HG02623 (cell line): ENCODE measurements around the gene PERM1.
"Not testable (repeated sequence)": the region's sequence is repeated elsewhere in the genome, so short reads cannot be mapped to it uniquely, and the experiment has no call there.

ENCODE experiments used
- ATAC-seq: cut with Tn5 transposase; IDR thresholded peaks from one replicate; pipeline ENCODE4 v1.9.1; 2021; ENCODE audit warnings: moderate library complexity; ENCODE audit not compliant: unreplicated experiment

The PERM1 gene

GRCh38 chr1:978835-979743, 2.8 kb downstream of the PERM1 start:
- ATAC-seq: no peak

DNA sequence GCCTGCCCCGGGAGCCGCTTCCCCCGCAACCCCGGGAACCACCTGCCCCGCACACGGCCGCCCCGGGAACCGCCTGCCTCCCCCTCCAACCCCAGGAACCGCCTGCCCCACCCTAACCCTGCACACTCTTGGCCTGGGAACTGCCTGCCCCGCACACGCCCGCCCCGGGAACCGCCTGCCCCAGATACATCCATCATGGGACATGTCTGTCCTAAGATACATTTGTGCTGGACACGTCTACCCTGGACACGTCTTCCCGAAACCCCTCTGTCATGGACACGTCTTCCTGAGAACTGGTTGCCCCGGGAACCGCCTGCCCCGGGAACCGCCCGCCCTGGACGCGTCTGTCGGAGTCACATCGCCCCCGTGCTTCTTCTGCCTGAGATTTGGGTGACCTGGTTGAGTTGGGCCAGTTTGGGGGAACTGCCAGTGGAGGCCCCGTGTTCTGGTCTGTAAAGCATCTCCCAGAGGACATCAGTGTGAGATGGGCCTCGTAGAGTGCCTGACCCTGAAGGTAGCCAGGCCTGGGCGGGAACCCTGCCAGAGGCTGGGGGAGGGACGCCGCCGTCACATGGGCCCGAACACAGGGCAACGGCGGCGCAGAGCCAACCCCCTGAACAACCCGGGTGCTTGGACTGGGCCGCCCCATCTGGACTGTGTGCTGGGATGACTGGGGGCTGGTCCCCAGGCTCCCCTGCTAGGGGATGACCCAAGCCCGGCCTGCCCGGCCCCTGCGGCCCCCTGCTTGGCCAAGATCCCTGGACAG, 3.6 kb downstream of the PERM1 start:
- no peak for ATAC-seq

DNA sequence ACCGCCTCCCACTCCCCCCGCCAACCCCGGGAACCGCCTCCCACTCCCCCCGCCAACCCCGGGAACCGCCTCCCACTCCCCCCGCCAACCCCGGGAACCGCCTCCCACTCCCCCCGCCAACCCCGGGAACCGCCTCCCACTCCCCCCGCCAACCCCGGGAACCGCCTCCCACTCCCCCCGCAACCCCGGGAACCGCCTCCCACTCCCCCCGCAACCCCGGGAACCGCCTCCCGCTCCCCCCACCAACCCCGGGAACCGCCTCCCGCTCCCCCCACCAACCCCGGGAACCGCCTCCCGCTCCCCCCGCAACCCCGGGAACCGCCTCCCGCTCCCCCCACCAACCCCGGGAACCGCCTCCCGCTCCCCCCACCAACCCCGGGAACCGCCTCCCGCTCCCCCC, 5.1 kb downstream of the PERM1 start:
- ATAC-seq: not testable (repeated sequence)

- ATAC-seq: no peak
Measured at GRCh38 chr1:975896-976683, 5.8 kb downstream of the PERM1 start.

DNA sequence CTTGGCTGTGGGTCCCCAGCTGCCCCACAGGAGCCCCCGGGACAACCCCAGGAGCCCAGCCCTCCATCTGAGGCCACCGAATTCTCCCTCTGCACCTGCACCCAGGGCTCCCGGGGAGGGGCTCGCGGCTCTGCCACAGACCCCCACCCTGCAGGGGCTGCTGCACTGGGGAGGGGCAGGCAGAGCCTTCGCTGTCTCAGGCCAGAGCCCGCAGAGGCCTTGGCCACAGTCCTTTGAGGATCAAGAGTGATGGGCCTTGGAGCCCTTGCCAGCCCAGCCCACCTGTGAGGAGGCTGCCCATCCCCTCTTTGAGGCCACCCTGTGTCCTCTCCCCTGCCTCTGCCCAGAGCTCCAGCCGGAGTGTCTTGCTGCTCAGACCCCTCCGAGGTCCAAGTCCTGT, 6.5 kb downstream of the PERM1 start:
- no peak for ATAC-seq

GRCh38 chr1:974687-975328, 7.1 kb downstream of the PERM1 start:
- no peak for ATAC-seq

DNA sequence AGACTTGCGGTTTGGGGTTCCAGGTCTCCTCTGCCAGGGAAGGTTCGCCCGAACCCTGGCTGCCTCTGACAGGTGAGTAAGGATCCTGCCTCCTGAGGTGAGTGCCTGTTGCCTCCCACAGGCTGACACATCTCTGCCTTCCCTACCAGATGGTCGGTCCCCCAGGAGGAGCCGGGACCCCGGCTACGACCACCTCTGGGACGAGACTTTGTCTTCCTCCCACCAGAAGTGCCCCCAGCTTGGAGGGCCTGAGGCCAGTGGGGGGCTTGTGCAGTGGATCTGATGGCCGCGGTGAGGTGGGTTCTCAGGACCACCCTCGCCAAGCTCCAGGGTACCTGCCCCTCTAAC, 7.6 kb downstream of the PERM1 start:
- no peak for ATAC-seq

GRCh38 chr1:973459-974292, 8.2 kb downstream of the PERM1 start:
- no peak for ATAC-seq

DNA sequence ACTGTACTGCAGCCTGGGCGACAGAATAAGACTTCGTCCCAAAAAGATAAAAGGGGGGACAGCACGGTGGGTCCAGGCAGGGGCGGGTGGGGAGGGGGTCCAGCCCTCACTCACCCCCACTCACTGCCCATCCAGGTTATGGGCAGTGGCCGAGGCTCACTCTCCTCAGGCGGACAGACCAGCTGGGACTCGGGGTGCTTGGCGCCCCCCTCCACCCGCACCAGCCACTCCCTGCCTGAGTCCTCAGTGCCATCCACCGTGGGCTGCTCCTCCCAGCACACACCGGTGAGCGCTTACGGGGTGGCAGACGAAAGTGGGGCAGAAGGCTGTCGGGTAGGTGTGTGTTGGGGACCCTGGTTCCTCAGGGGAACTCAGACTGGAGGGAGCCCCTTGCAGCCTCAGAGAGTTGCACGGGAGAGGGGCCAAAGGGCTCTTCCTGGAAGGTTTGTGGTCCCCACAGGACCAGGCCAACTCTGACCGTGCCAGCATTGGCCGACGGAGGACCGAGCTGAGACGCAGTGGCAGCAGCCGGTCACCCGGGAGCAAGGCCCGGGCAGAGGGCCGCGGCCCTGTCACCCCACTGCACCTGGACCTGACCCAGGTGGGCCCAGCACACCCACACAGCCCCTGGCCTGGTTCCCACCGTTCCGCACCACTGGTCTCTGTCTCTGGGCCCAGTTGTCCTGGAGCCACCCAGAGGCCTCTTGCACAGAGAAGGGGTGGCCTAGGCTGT, 9.0 kb downstream of the PERM1 start:
- ATAC-seq: no peak

DNA sequence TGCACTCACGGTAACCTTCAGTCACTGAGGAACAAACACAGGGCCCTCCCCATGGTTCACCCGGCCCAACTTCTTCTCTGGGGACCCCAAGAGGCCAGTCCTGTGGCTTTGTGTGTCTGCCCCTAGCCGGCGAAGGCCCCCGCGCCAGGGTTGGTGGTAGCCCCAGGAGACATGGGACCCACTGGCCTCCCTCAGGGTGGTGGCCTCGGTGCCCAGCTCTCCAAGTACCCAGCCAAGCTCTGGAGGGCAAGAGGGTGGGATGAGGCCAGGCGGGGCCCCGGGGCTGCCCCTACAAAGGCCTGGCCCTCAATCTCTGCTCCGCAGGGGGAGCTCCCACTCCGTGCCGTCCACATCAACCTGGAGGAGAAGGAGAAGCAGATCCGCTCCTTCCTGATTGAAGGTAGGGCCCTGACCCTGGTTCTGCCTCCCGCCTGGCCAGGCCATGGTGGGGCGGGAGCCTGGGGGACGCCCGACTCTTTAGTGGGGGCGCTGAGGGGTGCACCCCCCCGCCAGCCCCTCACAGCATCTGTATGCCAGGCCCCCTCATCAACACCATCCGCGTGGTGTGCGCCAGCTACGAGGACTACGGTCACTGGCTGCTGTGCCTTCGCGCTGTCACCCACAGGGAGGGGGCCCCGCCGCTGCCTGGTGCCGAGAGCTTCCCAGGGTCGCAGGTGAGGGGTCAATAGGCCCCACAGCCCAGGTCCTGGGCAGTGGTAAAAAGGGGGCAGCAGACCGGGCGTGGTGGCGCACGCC, 10.0 kb downstream of the PERM1 start:
- ATAC-seq: no peak

DNA sequence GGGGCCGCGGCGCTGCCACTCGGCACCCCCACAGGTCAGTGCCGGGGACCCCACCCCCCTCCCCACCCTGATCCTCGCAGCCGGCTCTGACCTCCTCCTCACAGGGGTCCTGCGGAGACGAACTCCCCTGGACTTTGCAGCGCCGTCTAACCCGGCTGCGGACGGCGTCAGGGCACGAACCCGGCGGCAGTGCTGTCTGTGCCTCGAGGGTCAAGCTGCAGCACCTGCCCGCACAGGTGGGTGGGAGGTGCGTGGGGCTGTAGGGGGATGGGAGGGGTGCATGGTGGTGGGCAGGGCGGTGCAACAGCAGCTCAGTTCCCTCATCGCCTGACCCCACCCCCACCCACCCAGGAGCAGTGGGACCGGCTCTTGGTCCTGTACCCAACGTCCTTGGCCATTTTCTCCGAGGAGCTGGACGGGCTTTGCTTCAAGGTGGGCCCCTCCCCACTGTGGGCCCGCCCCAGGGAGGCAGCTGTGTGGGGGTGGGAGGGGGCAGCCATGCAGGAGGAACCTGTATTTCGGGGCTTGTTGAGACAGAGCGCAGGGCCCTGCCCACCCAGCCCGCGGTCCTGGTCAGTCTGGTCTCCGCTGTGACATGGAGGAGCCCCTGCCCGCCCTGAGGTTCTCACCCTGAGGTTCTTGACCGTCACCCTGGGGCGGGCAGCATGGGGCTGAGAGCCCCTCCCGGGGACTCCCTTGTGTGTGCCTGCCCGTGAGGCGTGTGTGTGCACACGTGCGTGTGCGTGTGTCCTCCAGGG, 10.7 kb downstream of the PERM1 start:
- no peak for ATAC-seq

DNA sequence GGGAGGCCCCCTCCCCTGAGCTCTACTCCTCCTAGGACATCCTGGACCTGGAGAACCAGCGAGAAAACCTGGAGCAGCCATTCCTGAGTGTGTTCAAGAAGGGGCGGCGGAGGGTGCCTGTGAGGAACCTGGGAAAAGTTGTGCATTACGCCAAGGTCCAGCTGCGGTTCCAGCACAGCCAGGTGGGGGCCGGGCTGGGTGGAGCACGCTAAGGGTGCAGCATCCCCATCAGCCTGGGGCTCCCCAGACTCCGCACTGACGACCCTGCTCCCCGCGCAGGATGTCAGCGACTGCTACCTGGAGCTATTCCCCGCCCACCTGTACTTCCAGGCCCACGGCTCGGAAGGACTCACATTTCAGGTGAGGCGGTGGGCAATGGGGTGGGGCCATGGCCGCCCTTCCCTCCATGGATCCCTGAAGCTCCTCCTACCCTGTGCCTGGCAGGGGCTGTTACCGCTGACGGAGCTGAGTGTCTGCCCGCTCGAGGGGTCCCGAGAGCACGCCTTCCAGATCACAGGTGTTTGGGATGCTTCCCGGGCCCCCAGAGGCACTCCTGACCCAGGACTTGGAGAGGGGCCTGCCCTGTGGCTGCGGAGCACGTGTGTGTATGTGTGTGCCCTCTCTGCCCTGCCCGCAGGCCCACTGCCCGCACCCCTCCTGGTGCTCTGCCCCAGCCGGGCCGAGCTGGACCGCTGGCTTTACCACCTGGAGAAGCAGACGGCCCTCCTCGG, 11.5 kb downstream of the PERM1 start:
- no peak for ATAC-seq

DNA sequence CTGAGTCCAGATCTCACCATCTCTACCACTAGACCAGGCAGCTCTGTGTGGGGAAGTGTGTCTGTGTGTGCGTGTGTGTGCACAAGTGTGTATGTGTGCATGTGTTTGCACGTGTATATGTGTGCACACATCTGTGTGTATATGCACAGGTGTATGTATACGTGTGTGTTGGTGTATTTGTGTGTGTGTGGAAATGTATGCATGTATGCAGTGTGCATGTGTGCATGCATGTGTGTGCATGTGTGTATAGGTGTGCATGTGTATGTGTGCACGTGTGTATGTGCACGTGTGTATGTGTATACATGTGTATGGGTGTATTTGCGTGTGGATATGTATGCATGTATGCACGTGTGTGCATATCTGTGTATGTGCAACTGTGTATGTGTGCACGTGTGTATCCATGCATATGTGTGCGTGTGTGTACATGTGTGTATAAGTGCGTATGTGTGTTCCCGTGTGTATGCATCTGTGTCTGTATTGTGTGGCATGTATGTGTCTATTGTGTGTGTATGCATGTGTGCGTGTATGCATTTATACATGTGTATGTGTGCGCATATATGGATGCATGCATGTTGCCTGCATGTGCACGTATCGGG, 12.5 kb downstream of the PERM1 start:
- no peak for ATAC-seq

GRCh38 chr1:967466-968343, 14.2 kb downstream of the PERM1 start:
- ATAC-seq: no peak

DNA sequence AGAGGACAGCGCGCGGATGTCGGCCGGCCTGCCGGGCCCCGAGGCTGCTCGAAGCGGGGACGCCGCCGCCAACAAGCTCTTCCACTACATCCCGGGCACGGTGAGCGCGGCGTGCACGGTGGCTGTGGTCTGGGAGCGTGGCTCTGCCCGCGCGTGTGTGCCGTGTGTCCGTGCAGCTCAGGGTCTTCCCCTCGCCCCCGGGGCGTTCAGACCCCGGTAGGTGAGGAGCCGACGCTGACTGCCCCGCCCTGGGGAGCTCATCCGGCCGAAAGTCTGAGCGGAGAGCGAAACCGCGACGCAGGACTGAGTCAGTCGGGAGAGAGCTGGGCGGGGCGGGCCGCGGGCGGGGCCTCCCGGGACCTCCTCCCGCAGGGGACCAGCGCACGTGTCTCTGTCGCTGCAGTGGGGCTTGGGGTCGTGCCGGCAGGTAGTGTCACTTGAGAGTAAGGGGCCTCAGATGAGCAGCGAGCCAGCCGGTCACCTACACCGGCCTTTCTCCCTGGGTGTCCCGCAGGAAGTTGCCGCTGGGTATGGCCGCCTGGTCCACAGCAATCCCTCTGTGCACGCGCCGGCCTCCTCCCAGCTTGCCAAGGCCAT, 15.1 kb downstream of the PERM1 start:
- peak; percentile 68 for ATAC-seq
